IPS DF 6.9 (cell line): ENCODE measurements around the gene P2RY2.

Experiments
- DNase-seq: peaks from one replicate; pipeline ENCODE4 v3.0.0-alpha.2; 2013; ENCODE audit warnings: low read depth, low spot score
- H3K27ac ChIP-seq: one replicate; pipeline ENCODE4 v1.5.1; 2013; ENCODE audit warnings: low read length, control low read depth
- H3K27me3 ChIP-seq: 2 replicates; pipeline ENCODE4 v1.6.1; 2013; ENCODE audit warnings: mild to moderate bottlenecking, low read length; ENCODE audit not compliant: control insufficient read depth, insufficient read depth
- H3K36me3 ChIP-seq: 2 replicates; pipeline ENCODE4 v1.6.1; 2013; ENCODE audit warnings: low read length; ENCODE audit not compliant: control insufficient read depth, insufficient read depth
- H3K4me1 ChIP-seq: 2 replicates; pipeline ENCODE4 v1.6.1; 2013; ENCODE audit warnings: low read length; ENCODE audit not compliant: control insufficient read depth, insufficient read depth
- H3K4me3 ChIP-seq: 2 replicates; pipeline ENCODE4 v1.5.1; 2013; ENCODE audit warnings: mild to moderate bottlenecking, low read length
- H3K9me3 ChIP-seq: 2 replicates; pipeline ENCODE4 v1.6.1; 2013; ENCODE audit warnings: low read length, inconsistent platforms; ENCODE audit not compliant: control insufficient read depth, insufficient read depth
- WGBS: extraction: QIAGEN DNeasy Blood & Tissue Kit; methylation state at CpG from one replicate; pipeline ENCODE4 v1.1.7; 2013; ENCODE audit warnings: mixed read lengths, missing lambda C conversion rate; ENCODE audit not compliant: insufficient read length, insufficient coverage; 5-methylcytosine and 5-hydroxymethylcytosine counted together

Gene P2RY2

DNA sequence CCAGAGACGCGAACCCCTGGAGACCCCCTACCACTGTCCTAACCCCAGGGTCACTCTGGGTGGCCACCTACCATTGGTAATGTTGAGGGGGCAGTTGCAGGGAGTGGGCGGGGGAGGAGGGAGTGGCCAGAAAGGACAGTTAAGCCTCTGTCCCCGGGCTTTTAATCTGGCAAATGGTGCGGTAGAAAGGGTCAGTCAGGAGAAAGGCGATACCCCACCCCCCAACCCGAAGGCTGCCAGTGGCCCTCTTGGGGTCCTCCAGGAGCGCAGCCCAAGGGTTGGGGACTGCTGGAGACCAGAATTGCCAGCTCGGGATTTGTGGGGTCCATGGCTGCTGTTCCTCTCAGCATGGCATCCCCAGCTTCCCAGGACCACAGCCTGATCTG, 742 bp downstream of the P2RY2 start:
- Histone ChIP-seq H3K27ac (no peak overlapping the region), H3K36me3 (no peaks in the 10 kb centered on the region), H3K9me3 (no peaks in the 10 kb centered on the region), H3K4me3 (peak overlapping the region; percentile 38; the same call in 1 of the 2 replicates), H3K27me3 (peaks cover 10% of the 10 kb centered on the region; the same call in 1 of the 2 replicates), H3K4me1 (no peaks in the 10 kb centered on the region)
- DNase-seq = no peak
- WGBS = no CpG with 5 or more reads among the region's 9 CpGs

GRCh38 chr11:73219396-73220285, 1.6 kb downstream of the P2RY2 start:
- no CpG with 5 or more reads among the region's 6 CpGs for WGBS
- no peak overlapping the region for H3K27ac ChIP-seq
- no peaks in the 10 kb centered on the region for H3K4me1 ChIP-seq
- no peaks in the 10 kb centered on the region for H3K36me3 ChIP-seq
- H3K4me3 ChIP-seq = no peak overlapping the region
- H3K9me3 ChIP-seq = no peaks in the 10 kb centered on the region
- DNase-seq = no peak
- peaks cover 10% of the 10 kb centered on the region; the same call in 1 of the 2 replicates for H3K27me3 ChIP-seq

DNA sequence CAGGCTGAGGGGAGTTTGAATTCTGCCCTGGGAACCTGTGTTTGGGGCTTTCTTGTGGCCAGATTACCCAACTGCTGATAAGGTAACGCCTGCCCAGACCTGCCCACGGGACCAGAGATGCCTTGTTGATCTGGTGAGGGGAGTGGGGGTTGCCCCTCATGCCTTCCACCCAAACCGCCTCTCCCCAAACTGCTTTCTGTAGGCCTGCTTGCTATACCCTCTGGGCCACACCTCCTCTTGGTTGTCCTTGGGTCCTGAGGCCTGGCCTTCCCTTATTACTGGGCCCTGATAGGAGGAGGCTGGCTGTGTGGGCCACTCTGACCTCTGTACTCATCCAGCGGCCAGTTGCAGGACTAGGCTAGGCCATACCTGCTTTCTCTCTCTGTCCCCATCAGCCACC, 3.4 kb downstream of the P2RY2 start:
- H3K9me3 ChIP-seq = no peaks in the 10 kb centered on the region
- no peak for DNase-seq
- peaks cover 10% of the 10 kb centered on the region; the same call in 1 of the 2 replicates for H3K27me3 ChIP-seq
- no peaks in the 10 kb centered on the region for H3K36me3 ChIP-seq
- WGBS = no CpG with 5 or more reads among the region's 4 CpGs
- no peaks in the 10 kb centered on the region for H3K4me1 ChIP-seq
- no peak overlapping the region for H3K4me3 ChIP-seq
- H3K27ac ChIP-seq = no peak overlapping the region

- Histone ChIP-seq H3K27me3 (peaks cover 10% of the 10 kb centered on the region; the same call in 1 of the 2 replicates), H3K4me1 (no peaks in the 10 kb centered on the region), H3K4me3 (no peak overlapping the region), H3K27ac (no peak overlapping the region), H3K9me3 (no peaks in the 10 kb centered on the region), H3K36me3 (no peaks in the 10 kb centered on the region)
- WGBS = no CpG with 5 or more reads among the region's 5 CpGs
- DNase-seq = no peak
These were observed 3.9 kb downstream of the P2RY2 start for GRCh38 chr11:73221996-73222395.

GRCh38 chr11:73223998-73224730, 6.1 kb downstream of the P2RY2 start:
- no CpG with 5 or more reads among the region's 10 CpGs for WGBS
- Histone ChIP-seq H3K36me3 (no peaks in the 10 kb centered on the region), H3K9me3 (no peaks in the 10 kb centered on the region), H3K4me3 (no peak overlapping the region), H3K4me1 (peaks cover 5% of the 10 kb centered on the region; the same call in 1 of the 2 replicates), H3K27ac (no peak overlapping the region), H3K27me3 (peaks cover 4% of the 10 kb centered on the region; the same call in 1 of the 2 replicates)
- no peak for DNase-seq

- no CpG with 5 or more reads among the region's 3 CpGs for WGBS
- Histone ChIP-seq H3K36me3 (no peaks in the 10 kb centered on the region), H3K9me3 (no peaks in the 10 kb centered on the region), H3K27ac (no peak overlapping the region), H3K27me3 (no peaks in the 10 kb centered on the region), H3K4me1 (peaks cover 5% of the 10 kb centered on the region; the same call in 1 of the 2 replicates), H3K4me3 (no peak overlapping the region)
- no peak for DNase-seq
These were observed 7.1 kb downstream of the P2RY2 start for GRCh38 chr11:73225001-73225686.

GRCh38 chr11:73225851-73226250, 7.8 kb downstream of the P2RY2 start:
- peaks cover 5% of the 10 kb centered on the region; the same call in 1 of the 2 replicates for H3K4me1 ChIP-seq
- H3K27ac ChIP-seq = no peak overlapping the region
- no peaks in the 10 kb centered on the region for H3K9me3 ChIP-seq
- H3K4me3 ChIP-seq = no peak overlapping the region
- WGBS = no CpG with 5 or more reads among the region's 7 CpGs
- DNase-seq = no peak
- H3K27me3 ChIP-seq = no peaks in the 10 kb centered on the region
- no peaks in the 10 kb centered on the region for H3K36me3 ChIP-seq

GRCh38 chr11:73226297-73227006, 8.4 kb downstream of the P2RY2 start:
- no peak overlapping the region for H3K4me3 ChIP-seq
- DNase-seq = no peak
- no peak overlapping the region for H3K27ac ChIP-seq
- WGBS = no CpG with 5 or more reads among the region's 8 CpGs
- H3K27me3 ChIP-seq = no peaks in the 10 kb centered on the region
- H3K36me3 ChIP-seq = no peaks in the 10 kb centered on the region
- no peaks in the 10 kb centered on the region for H3K9me3 ChIP-seq
- H3K4me1 ChIP-seq = peaks cover 5% of the 10 kb centered on the region; the same call in 1 of the 2 replicates

GRCh38 chr11:73227571-73228211, 9.6 kb downstream of the P2RY2 start:
- Histone ChIP-seq H3K9me3 (no peaks in the 10 kb centered on the region), H3K36me3 (no peaks in the 10 kb centered on the region), H3K27me3 (no peaks in the 10 kb centered on the region), H3K4me1 (peaks cover 5% of the 10 kb centered on the region; the same call in 1 of the 2 replicates), H3K27ac (no peak overlapping the region), H3K4me3 (no peak overlapping the region; the same call in 1 of the 2 replicates)
- DNase-seq = no peak
- no CpG with 5 or more reads among the region's 12 CpGs for WGBS
